Sigmoid colon (tissue), 3 donors: ENCODE measurements around the gene C11orf54.

Source experiments
- POLR2A ChIP-seq, 2 donors: fragments of 450-650 bp; IDR thresholded peaks; one replicate each; pipeline ENCODE4 v1.6.1; 2016; ENCODE audit warnings: antibody characterized with exemption in 2 of 2, mild to moderate bottlenecking in 2 of 2, moderate library complexity in 2 of 2
- TF ChIP-seq, protein P1 (sequence below), 4 experiments: fragments of 450-650 bp in 3 of 4; fragments of 200-600 bp in 1 of 4; IDR thresholded peaks; one replicate each; pipeline ENCODE4 v1.5.1; 2016 to 2019; ENCODE audit warnings: antibody characterized with exemption in 4 of 4, mild to moderate bottlenecking in 3 of 4, moderate library complexity in 2 of 4

DNA sequence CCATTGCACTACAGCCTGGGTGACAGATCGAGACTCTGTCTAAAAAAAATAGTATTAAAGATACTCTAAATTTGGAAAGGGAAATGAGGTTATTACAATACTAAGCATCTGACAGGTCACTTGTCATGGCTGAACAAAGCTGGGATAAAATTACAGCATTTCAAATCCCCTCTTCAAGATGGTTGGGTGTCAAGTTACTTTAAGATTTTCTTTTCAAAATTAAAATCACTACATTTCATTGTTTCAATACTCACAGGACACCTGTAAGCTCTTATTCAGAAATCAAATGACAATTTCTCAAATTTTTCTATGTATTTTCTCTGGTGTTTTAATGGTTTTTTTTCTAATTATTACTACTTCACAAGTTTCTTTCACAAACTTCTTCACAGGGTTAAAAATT, 5.8 kb upstream of the C11orf54 start:
- no peak for TF ChIP-seq POLR2A (IDR thresholded peaks at IDR 0.05)
- TF ChIP-seq, protein P1, sequence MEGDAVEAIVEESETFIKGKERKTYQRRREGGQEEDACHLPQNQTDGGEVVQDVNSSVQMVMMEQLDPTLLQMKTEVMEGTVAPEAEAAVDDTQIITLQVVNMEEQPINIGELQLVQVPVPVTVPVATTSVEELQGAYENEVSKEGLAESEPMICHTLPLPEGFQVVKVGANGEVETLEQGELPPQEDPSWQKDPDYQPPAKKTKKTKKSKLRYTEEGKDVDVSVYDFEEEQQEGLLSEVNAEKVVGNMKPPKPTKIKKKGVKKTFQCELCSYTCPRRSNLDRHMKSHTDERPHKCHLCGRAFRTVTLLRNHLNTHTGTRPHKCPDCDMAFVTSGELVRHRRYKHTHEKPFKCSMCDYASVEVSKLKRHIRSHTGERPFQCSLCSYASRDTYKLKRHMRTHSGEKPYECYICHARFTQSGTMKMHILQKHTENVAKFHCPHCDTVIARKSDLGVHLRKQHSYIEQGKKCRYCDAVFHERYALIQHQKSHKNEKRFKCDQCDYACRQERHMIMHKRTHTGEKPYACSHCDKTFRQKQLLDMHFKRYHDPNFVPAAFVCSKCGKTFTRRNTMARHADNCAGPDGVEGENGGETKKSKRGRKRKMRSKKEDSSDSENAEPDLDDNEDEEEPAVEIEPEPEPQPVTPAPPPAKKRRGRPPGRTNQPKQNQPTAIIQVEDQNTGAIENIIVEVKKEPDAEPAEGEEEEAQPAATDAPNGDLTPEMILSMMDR (IDR thresholded peaks at IDR 0.05), result no peak
